ENCODE data around the gene TMEM250. TPM values are rescaled to one million over a fixed set of nuclear protein-coding genes. Genes with fewer than 3 reads are reported as not detected.
A peak's percentile ranks its signal among the peaks of the same experiment; 100 is the strongest.

TMEM250 gene
- total and polyA plus RNA-seq, 9 of the 15 experiments (the other 6 are each of a cell fraction or from before 2014, with no cell fraction given): 0.32 to 44.6 (median 12.2) TPM

- TF ChIP-seq ZBTB11 (CRISPR knock-in tag; IDR thresholded peaks at IDR 0.05) (no peak), ZC3H11A (IDR thresholded peaks at IDR 0.05; ENCODE audit: low read depth, low read length) (no peak), NFE2 (IDR thresholded peaks at IDR 0.05; ENCODE audit: low read depth) (peak; percentile 66), FOXP1 (CRISPR knock-in tag; IDR thresholded peaks at IDR 0.05) (0 out of 2 replicates have a peak, but pooled peaks have one; percentile 66), MECOM (CRISPR knock-in tag; IDR thresholded peaks at IDR 0.05) (no peak; the same call in 1 of the 2 replicates), ZNF3 (CRISPR knock-in tag; IDR thresholded peaks at IDR 0.05) (no peak), ZNF76 (CRISPR knock-in tag; IDR thresholded peaks at IDR 0.05; ENCODE audit: borderline replicate concordance) (no peak), SMAD4 (CRISPR knock-in tag; conservative IDR thresholded peaks at IDR 0.05) (peak; percentile 45; the same call in 1 of the 2 replicates), SIX5 (IDR thresholded peaks at IDR 0.05; ENCODE audit: borderline replicate concordance in 1 of 2, insufficient read depth in 1 of 2, low read depth in 1 of 2, low read length in 2 of 2) (no peak), MAFG (tag; conservative IDR thresholded peaks at IDR 0.05) (peak; percentile 98), SOX6 (IDR thresholded peaks at IDR 0.05) (no peak), MAX (CRISPR knock-in tag; IDR thresholded peaks at IDR 0.05) (peak; percentile 65; the same call in 1 of the 2 replicates), MTA3 (IDR thresholded peaks at IDR 0.05; ENCODE audit: borderline replicate concordance) (no peak), ZBTB7A (IDR thresholded peaks at IDR 0.05; ENCODE audit: borderline replicate concordance, control insufficient read depth, low read depth, low read length) (peak; percentile 63), ZNF699 (CRISPR knock-in tag; IDR thresholded peaks at IDR 0.05; ENCODE audit: insufficient replicate concordance) (no peak), MCM5 (IDR thresholded peaks at IDR 0.05; ENCODE audit: low read depth) (no peak), NCOR1 (IDR thresholded peaks at IDR 0.05) (no peak), PPARD (CRISPR knock-in tag; IDR thresholded peaks at IDR 0.05) (no peak), NBN (IDR thresholded peaks at IDR 0.05; ENCODE audit: low read depth) (no peak), ZNF263 (CRISPR knock-in tag; IDR thresholded peaks at IDR 0.05; ENCODE audit: borderline replicate concordance) (peak; percentile 59; the same call in 1 of the 2 replicates), CBX3 (IDR thresholded peaks at IDR 0.05; ENCODE audit: borderline replicate concordance in 1 of 2, low read length in 2 of 2) (no peak)
- TF ChIP-seq, protein P1, sequence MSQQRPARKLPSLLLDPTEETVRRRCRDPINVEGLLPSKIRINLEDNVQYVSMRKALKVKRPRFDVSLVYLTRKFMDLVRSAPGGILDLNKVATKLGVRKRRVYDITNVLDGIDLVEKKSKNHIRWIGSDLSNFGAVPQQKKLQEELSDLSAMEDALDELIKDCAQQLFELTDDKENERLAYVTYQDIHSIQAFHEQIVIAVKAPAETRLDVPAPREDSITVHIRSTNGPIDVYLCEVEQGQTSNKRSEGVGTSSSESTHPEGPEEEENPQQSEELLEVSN (IDR thresholded peaks at IDR 0.05; ENCODE audit: borderline replicate concordance in 1 of 2, extremely low read depth in 1 of 2, insufficient read depth in 1 of 2, insufficient read length in 1 of 2, low read depth in 1 of 2, low read length in 1 of 2, poor library complexity in 1 of 2, severe bottlenecking in 1 of 2): peak in 1 of 2 experiments; percentile 68
These were observed 8.3 kb downstream of the TMEM250 start (continued) for GRCh38 chr9:136110082-136111061.
